HepG2 (cell line): ENCODE data around the gene SH3BP2. TPM values are rescaled to one million over a fixed set of nuclear protein-coding genes. Genes with fewer than 3 reads are reported as not detected.

Source experiments
- ATAC-seq: fragments of 200-7000 bp; cut with Tn5 transposase; 3 replicates; pipeline ENCODE4 v1.9.1; 2020; ENCODE audit warnings: mild to moderate bottlenecking, moderate library complexity
- BruUV-seq: library from RNA; stranded (reverse); fragments of 400-500 nt; replicated peaks from 2 replicates; lab custom pipeline; 2021; lab: Mats Ljungman, UMichigan
- CTCF ChIA-PET: fragments of 300-600 bp; formaldehyde crosslinking; extraction: SDS; loops from one replicate; lab custom pipeline; 2021; ENCODE audit warnings: low total read pairs, inconsistent platforms, low intra/inter-chr PET ratio; lab: Yijun Ruan, JAX
- POLR2A ChIA-PET: fragments of 350-600 bp; sonication (Branson Sonifier 250); formaldehyde crosslinking; loops from one replicate; lab custom pipeline; 2020; ENCODE audit warnings: antibody characterized with exemption, inconsistent platforms; lab: Yijun Ruan, JAX
- DNase-seq: peaks from one replicate; pipeline ENCODE4 v3.0.0-alpha.2; 2015; ENCODE audit warnings: low spot score
- FAIRE-seq: peaks from 3 replicates; lab custom pipeline; 2011; peaks lifted over from hg19 to GRCh38; lab: Jason Lieb, UNC
- H2AFZ ChIP-seq: one replicate; pipeline ENCODE4 v1.6.1; 2011; ENCODE audit warnings: low read length, inconsistent platforms
- H3K27ac ChIP-seq: fragments of 300-600 bp; 3 replicates; pipeline ENCODE4 v1.8.0; 2011; ENCODE audit warnings: mixed run types, mild to moderate bottlenecking, mixed read lengths, low read length, inconsistent platforms; ENCODE audit not compliant: insufficient read depth; ENCODE audit errors: extremely low read length
- H3K27me3 ChIP-seq, 2 experiments: fragments of 200-600 bp in 1 of 2; 2 replicates in 1 of 2; 3 replicates in 1 of 2; pipeline versions ENCODE4 v1.6.0 to v1.8.0; 2011; ENCODE audit warnings: low read length in 2 of 2, mild to moderate bottlenecking in 2 of 2, moderate library complexity in 2 of 2, inconsistent platforms in 1 of 2; ENCODE audit not compliant: insufficient read depth in 2 of 2, control insufficient read depth in 1 of 2
- H3K36me3 ChIP-seq, 2 experiments: fragments of 200-600 bp in 1 of 2; replicated peaks in 1 of 2; 2 replicates in 1 of 2; 3 replicates in 1 of 2; pipeline versions ENCODE4 v1.5.1 to v1.8.0; 2011; ENCODE audit warnings: low read length in 2 of 2, inconsistent platforms in 1 of 2; ENCODE audit not compliant: insufficient read depth in 2 of 2, control insufficient read depth in 1 of 2
- H3K4me1 ChIP-seq: 2 replicates; pipeline ENCODE4 v1.5.1; 2012; ENCODE audit warnings: low read length, inconsistent platforms; ENCODE audit not compliant: insufficient read depth
- H3K4me2 ChIP-seq: 2 replicates; pipeline ENCODE4 v1.6.0; 2011; ENCODE audit warnings: low read depth, low read length, inconsistent platforms
- H3K4me3 ChIP-seq, 3 experiments: fragments of 200-600 bp in 1 of 3; sonication (generic), shearing (Covaris generic) in 1 of 3; replicated peaks in 1 of 3; 2 replicates each; pipeline ENCODE4 v1.5.1; 2011 to 2016; ENCODE audit warnings: low read length in 3 of 3, inconsistent platforms in 2 of 3, low read depth in 2 of 3, mild to moderate bottlenecking in 2 of 3, control low read depth in 1 of 3, mixed read lengths in 1 of 3; ENCODE audit not compliant: insufficient read depth in 1 of 3
- H3K79me2 ChIP-seq: one replicate; pipeline ENCODE4 v1.6.1; 2011; ENCODE audit warnings: low read length, inconsistent platforms; ENCODE audit not compliant: insufficient read depth
- H3K9ac ChIP-seq: 2 replicates; pipeline ENCODE4 v1.6.0; 2011; ENCODE audit warnings: mild to moderate bottlenecking, low read depth, low read length, inconsistent platforms; ENCODE audit not compliant: insufficient read depth
- H3K9me3 ChIP-seq: 2 replicates; pipeline ENCODE4 v1.5.1; 2012; ENCODE audit warnings: mild to moderate bottlenecking, low read length
- H4K20me1 ChIP-seq: 2 replicates; pipeline ENCODE4 v1.6.0; 2011; ENCODE audit warnings: inconsistent platforms, mild to moderate bottlenecking, low read length, moderate library complexity; ENCODE audit not compliant: insufficient read depth
- AGO2 ChIP-seq: fragments of 200-400 bp; formaldehyde crosslinking; optimal IDR thresholded peaks from 2 replicates; pipeline ENCODE3; 2017; ENCODE audit warnings: mild to moderate bottlenecking, low read depth, low read length, moderate library complexity
- CCAR2 ChIP-seq: fragments of 200-400 bp; formaldehyde crosslinking; optimal IDR thresholded peaks from 2 replicates; pipeline ENCODE3; 2018; ENCODE audit warnings: low read depth, mild to moderate bottlenecking, low read length, moderate library complexity
- SMAD3 ChIP-seq: sonication (generic); formaldehyde crosslinking; IDR thresholded peaks from 2 replicates; pipeline ENCODE4 v1.4.0; 2020; ENCODE audit warnings: missing genetic modification reagents
- ZKSCAN8 ChIP-seq: IDR thresholded peaks from 2 replicates; pipeline ENCODE4 v1.6.1; 2016; ENCODE audit warnings: borderline replicate concordance, missing genetic modification reagents, missing compliant biosample characterization
- WGBS: methylation state at CpG from one replicate; pipeline ENCODE4 v1.1.6; 2017; ENCODE audit warnings: low lambda C conversion rate; 5-methylcytosine and 5-hydroxymethylcytosine counted together
- in situ Hi-C: cut with HindIII; loops from 2 replicates; pipeline ENCODE4 v1.10.0; 2017; ENCODE audit warnings: low pct_unique_long_range_greater_than_20kb; ENCODE audit not compliant: extremely low pct_ligation_motif_present
- intact Hi-C: fragments of 100-400 bp; cut with micrococcal nuclease; formaldehyde crosslinking; loops from one replicate; pipeline ENCODE4 v1.10.0; 2022; ENCODE audit not compliant: unreplicated experiment
- polyA plus RNA-seq, 8 experiments: library from polyadenylated mRNA; depleted of rRNA in 3 of 8; stranded (reverse) in 7 of 8; unstranded in 1 of 8; fragments of >200 nt; fragmentation: Illumina TruSeq in 4 of 8; extraction: Trizol in 4 of 8; gene quantifications; 2 replicates each; pipeline versions ENCODE4 v1.2.1 to v1.2.3, GENCODE V29; 2011 to 2016; ENCODE audit warnings: low read depth in 4 of 8, missing spikeins in 1 of 8, mixed read lengths in 1 of 8; ENCODE audit not compliant: insufficient read depth in 1 of 8
- total RNA-seq, 5 experiments: library from RNA; depleted of rRNA; stranded (reverse); fragments of >200 nt; fragmentation: Illumina TruSeq; extraction: Trizol; gene quantifications; 2 replicates each; pipeline ENCODE4 v1.2.3, GENCODE V29; 2016; ENCODE audit warnings: low read depth in 1 of 5
- TF ChIP-seq, protein P1 (sequence below): sonication (generic); formaldehyde crosslinking; IDR thresholded peaks from 2 replicates; pipeline ENCODE4 v1.4.0; 2020; ENCODE audit warnings: missing genetic modification reagents, mild to moderate bottlenecking, borderline replicate concordance

The SH3BP2 gene
- total and polyA plus RNA-seq, 2 of the 13 experiments (the other 11 are each of a cell fraction or from before 2014, with no cell fraction given) = 16.9 to 34.5 TPM

DNA sequence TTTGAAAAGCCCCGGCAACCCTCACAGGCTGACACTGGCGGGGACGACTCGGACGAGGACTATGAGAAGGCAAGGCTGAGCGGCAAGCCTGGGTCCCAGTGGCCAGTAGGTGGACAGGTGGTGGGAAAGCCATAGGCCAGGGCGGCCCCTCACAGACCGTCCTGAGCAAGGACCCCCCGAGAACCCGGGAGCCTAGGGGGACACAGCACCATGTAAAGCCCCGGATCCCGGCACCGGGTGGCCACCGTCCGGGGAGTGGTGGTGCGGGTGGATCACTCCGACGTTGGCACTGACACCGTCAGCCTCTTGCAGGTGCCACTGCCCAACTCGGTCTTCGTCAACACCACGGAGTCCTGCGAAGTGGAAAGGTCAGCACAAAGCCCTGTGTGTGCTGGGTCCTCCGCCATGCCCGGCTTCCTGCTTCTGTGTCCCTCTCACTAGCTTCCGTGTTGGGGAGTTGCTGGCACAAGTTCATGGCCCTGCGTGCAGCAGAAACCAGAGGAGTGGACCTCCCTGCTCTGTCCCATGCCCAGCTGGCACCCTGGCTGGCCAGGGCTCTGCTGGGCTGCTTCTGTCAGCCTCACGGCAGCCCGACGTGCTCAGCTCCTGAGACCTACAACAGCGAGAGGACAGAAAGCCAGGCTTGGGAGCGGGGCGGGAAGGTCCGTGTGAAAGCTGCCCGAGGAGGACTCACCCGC is 38.9 kb downstream of the SH3BP2 start (continued):
- TF ChIP-seq, protein P1, sequence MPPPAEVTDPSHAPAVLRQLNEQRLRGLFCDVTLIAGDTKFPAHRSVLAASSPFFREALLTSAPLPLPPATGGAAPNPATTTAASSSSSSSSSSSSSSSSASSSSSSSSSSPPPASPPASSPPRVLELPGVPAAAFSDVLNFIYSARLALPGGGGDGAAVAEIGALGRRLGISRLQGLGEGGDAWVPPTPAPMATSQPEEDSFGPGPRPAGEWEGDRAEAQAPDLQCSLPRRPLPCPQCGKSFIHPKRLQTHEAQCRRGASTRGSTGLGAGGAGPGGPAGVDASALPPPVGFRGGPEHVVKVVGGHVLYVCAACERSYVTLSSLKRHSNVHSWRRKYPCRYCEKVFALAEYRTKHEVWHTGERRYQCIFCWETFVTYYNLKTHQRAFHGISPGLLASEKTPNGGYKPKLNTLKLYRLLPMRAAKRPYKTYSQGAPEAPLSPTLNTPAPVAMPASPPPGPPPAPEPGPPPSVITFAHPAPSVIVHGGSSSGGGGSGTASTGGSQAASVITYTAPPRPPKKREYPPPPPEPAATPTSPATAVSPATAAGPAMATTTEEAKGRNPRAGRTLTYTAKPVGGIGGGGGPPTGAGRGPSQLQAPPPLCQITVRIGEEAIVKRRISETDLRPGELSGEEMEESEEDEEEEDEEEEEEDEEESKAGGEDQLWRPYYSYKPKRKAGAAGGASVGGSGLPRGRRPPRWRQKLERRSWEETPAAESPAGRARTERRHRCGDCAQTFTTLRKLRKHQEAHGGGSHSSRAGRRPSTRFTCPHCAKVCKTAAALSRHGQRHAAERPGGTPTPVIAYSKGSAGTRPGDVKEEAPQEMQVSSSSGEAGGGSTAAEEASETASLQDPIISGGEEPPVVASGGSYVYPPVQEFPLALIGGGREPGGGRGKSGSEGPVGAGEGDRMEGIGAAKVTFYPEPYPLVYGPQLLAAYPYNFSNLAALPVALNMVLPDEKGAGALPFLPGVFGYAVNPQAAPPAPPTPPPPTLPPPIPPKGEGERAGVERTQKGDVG (CRISPR knock-in tag) = no peak
- peak; percentile 16 for TF ChIP-seq AGO2

GRCh38 chr4:2832309-2832980 is 39.6 kb downstream of the SH3BP2 start:
- H3K9ac ChIP-seq = no peak overlapping the region
- FAIRE-seq (no peak), DNase-seq (no peak), ATAC-seq (no peak)
- no peak overlapping the region for H3K4me2 ChIP-seq
- no peak overlapping the region for H3K27ac ChIP-seq
- intact Hi-C loops = no loop called here
- CTCF ChIA-PET = no interaction called here
- BruUV-seq = no TSS peak
- in situ Hi-C loops = no loop called here
- H3K4me3 ChIP-seq = no peak overlapping the region
- no peak overlapping the region for H2AFZ ChIP-seq
- H4K20me1 ChIP-seq = no peaks in the 10 kb centered on the region
- H3K9me3 ChIP-seq = no peaks in the 10 kb centered on the region
- H3K4me1 ChIP-seq = peaks cover 11% of the 10 kb centered on the region
- H3K36me3 ChIP-seq = peaks cover 9 to 32% of the 10 kb centered on the region in 2 experiments; a peak in 3 of 5 replicates
- H3K79me2 ChIP-seq = no peaks in the 10 kb centered on the region
- POLR2A ChIA-PET = no interaction called here
- no peaks in the 10 kb centered on the region for H3K27me3 ChIP-seq
- TF ChIP-seq SMAD3 (CRISPR knock-in tag) = no peak
- TF ChIP-seq CCAR2 = no peak
- TF ChIP-seq ZKSCAN8 = no peak
- 95% methylated on average over 6 of the region's 20 CpGs for whole genome bisulfite sequencing
